ENCODE data around the gene TACR2.

DNA sequence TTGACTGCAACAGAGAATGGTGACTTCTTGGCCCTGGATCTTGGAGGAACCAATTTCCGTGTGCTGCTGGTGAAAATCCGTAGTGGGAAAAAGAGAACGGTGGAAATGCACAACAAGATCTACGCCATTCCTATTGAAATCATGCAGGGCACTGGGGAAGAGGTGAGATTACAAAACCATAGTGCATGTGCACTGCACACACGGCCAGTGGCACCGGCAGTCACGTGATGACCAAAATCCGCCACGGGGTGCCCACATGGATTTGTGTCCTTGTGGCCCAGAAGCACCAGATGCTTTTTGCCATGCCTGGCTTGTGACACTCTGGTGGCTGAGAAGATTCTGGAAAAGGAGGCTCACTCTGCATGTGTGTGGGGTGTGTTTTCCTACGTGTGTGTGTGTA, 32.4 kb downstream of the TACR2 start:
- TF ChIP-seq, protein P1, sequence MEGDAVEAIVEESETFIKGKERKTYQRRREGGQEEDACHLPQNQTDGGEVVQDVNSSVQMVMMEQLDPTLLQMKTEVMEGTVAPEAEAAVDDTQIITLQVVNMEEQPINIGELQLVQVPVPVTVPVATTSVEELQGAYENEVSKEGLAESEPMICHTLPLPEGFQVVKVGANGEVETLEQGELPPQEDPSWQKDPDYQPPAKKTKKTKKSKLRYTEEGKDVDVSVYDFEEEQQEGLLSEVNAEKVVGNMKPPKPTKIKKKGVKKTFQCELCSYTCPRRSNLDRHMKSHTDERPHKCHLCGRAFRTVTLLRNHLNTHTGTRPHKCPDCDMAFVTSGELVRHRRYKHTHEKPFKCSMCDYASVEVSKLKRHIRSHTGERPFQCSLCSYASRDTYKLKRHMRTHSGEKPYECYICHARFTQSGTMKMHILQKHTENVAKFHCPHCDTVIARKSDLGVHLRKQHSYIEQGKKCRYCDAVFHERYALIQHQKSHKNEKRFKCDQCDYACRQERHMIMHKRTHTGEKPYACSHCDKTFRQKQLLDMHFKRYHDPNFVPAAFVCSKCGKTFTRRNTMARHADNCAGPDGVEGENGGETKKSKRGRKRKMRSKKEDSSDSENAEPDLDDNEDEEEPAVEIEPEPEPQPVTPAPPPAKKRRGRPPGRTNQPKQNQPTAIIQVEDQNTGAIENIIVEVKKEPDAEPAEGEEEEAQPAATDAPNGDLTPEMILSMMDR (conservative IDR thresholded peaks at IDR 0.05; ENCODE audit: low read depth in 2 of 2) = no peak
- TF ChIP-seq EZH2 (IDR thresholded peaks at IDR 0.05; ENCODE audit: low read depth, unreplicated experiment) (no peak), EZH2phosphoT487 (IDR thresholded peaks at IDR 0.05; ENCODE audit: unreplicated experiment) (no peak), STAT1 (IDR thresholded peaks at IDR 0.05; ENCODE audit: unreplicated experiment) (no peak), CREB1 (CRISPR knock-in tag; IDR thresholded peaks at IDR 0.05; ENCODE audit: low read depth) (no peak), ZNF462 (CRISPR knock-in tag; IDR thresholded peaks at IDR 0.05) (no peak), JUNB (IDR thresholded peaks at IDR 0.05; ENCODE audit: unreplicated experiment) (no peak), POLR2AphosphoS5 (IDR thresholded peaks at IDR 0.05; ENCODE audit: low read depth) (no peak)
- TF ChIP-seq, protein P2, sequence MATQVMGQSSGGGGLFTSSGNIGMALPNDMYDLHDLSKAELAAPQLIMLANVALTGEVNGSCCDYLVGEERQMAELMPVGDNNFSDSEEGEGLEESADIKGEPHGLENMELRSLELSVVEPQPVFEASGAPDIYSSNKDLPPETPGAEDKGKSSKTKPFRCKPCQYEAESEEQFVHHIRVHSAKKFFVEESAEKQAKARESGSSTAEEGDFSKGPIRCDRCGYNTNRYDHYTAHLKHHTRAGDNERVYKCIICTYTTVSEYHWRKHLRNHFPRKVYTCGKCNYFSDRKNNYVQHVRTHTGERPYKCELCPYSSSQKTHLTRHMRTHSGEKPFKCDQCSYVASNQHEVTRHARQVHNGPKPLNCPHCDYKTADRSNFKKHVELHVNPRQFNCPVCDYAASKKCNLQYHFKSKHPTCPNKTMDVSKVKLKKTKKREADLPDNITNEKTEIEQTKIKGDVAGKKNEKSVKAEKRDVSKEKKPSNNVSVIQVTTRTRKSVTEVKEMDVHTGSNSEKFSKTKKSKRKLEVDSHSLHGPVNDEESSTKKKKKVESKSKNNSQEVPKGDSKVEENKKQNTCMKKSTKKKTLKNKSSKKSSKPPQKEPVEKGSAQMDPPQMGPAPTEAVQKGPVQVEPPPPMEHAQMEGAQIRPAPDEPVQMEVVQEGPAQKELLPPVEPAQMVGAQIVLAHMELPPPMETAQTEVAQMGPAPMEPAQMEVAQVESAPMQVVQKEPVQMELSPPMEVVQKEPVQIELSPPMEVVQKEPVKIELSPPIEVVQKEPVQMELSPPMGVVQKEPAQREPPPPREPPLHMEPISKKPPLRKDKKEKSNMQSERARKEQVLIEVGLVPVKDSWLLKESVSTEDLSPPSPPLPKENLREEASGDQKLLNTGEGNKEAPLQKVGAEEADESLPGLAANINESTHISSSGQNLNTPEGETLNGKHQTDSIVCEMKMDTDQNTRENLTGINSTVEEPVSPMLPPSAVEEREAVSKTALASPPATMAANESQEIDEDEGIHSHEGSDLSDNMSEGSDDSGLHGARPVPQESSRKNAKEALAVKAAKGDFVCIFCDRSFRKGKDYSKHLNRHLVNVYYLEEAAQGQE (IDR thresholded peaks at IDR 0.05; ENCODE audit: unreplicated experiment) = no peak

Data from GM23338 (cell line).